NCI-H2081 treated with DMSO at 0.1 percent for 48 hours (cell line): Measurements from ENCODE around the gene POT1.

Experiments used
- DNase-seq: peaks from one replicate; lab custom pipeline; 2025; lab: John Stamatoyannopoulos, UW

POT1 gene

GRCh38 chr7:124808206-124808605, 121.4 kb downstream of the POT1 start:
- no peak for DNase-seq

GRCh38 chr7:124801330-124801895, 128.2 kb downstream of the POT1 start:
- no peak for DNase-seq

GRCh38 chr7:124800386-124800785, 129.2 kb downstream of the POT1 start:
- DNase-seq: no peak

- no peak for DNase-seq
Observed at GRCh38 chr7:124799448-124799847, 130.2 kb downstream of the POT1 start.

GRCh38 chr7:124796771-124797170, 132.9 kb downstream of the POT1 start:
- no peak for DNase-seq

- DNase-seq: no peak
Observed at GRCh38 chr7:124792696-124793095, 136.9 kb downstream of the POT1 start.

GRCh38 chr7:124792002-124792401, 137.6 kb downstream of the POT1 start:
- DNase-seq: no peak

GRCh38 chr7:124791426-124791825, 138.2 kb downstream of the POT1 start:
- DNase-seq: no peak

- DNase-seq: no peak
Observed at GRCh38 chr7:124790645-124791044, 139.0 kb downstream of the POT1 start.

- no peak for DNase-seq
Observed at GRCh38 chr7:124785994-124786393, 143.6 kb downstream of the POT1 start.

GRCh38 chr7:124784879-124785818, 144.5 kb downstream of the POT1 start:
- DNase-seq: peak; percentile 45

- DNase-seq: no peak
Observed at GRCh38 chr7:124783271-124783670, 146.4 kb downstream of the POT1 start.

GRCh38 chr7:124781907-124782734, 147.5 kb downstream of the POT1 start:
- no peak for DNase-seq

- no peak for DNase-seq
Observed at GRCh38 chr7:124781418-124781817, 148.2 kb downstream of the POT1 start.

- no peak for DNase-seq
Observed at GRCh38 chr7:124780608-124781007, 149.0 kb downstream of the POT1 start.

GRCh38 chr7:124780056-124780455, 149.6 kb downstream of the POT1 start:
- no peak for DNase-seq

GRCh38 chr7:124779620-124780019, 150.0 kb downstream of the POT1 start:
- DNase-seq: no peak

- DNase-seq: peak; percentile 75
Observed at GRCh38 chr7:124779194-124779593, 150.4 kb downstream of the POT1 start.

GRCh38 chr7:124777268-124777667, 152.4 kb downstream of the POT1 start:
- no peak for DNase-seq

GRCh38 chr7:124776153-124776552, 153.5 kb downstream of the POT1 start:
- no peak for DNase-seq

- DNase-seq: no peak
Observed at GRCh38 chr7:124775422-124775821, 154.2 kb downstream of the POT1 start.

GRCh38 chr7:124773938-124774337, 155.7 kb downstream of the POT1 start:
- DNase-seq: no peak

GRCh38 chr7:124773339-124773738, 156.3 kb downstream of the POT1 start:
- no peak for DNase-seq
